Measurements from ENCODE around the gene TBX4. TPM values are rescaled to one million over a fixed set of nuclear protein-coding genes. Genes with fewer than 3 reads are reported as not detected.
A peak's percentile ranks its signal among the peaks of the same experiment; 100 is the strongest.
"Not testable (repeated sequence)": the region's sequence is repeated elsewhere in the genome, so short reads cannot be mapped to it uniquely, and the experiment has no call there.

Gene TBX4
- total RNA-seq, 4 donors from 2014 or later: not detected

GRCh38 chr17:61490540-61490975, 38.3 kb downstream of the TBX4 start:
- DNase-seq: no peak
- Histone ChIP-seq H3K27me3 (no peaks in the 10 kb centered on the region), H3K4me1 (peaks cover 0 to 10% of the 10 kb centered on the region in 2 donors), H3K4me3 (no peak overlapping the region), H3K36me3 (no peaks in the 10 kb centered on the region), H3K27ac (no peak overlapping the region), H3K9me3 (no peaks in the 10 kb centered on the region)
- TF ChIP-seq, protein P1, sequence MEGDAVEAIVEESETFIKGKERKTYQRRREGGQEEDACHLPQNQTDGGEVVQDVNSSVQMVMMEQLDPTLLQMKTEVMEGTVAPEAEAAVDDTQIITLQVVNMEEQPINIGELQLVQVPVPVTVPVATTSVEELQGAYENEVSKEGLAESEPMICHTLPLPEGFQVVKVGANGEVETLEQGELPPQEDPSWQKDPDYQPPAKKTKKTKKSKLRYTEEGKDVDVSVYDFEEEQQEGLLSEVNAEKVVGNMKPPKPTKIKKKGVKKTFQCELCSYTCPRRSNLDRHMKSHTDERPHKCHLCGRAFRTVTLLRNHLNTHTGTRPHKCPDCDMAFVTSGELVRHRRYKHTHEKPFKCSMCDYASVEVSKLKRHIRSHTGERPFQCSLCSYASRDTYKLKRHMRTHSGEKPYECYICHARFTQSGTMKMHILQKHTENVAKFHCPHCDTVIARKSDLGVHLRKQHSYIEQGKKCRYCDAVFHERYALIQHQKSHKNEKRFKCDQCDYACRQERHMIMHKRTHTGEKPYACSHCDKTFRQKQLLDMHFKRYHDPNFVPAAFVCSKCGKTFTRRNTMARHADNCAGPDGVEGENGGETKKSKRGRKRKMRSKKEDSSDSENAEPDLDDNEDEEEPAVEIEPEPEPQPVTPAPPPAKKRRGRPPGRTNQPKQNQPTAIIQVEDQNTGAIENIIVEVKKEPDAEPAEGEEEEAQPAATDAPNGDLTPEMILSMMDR (IDR thresholded peaks at IDR 0.05): no peak
- TF ChIP-seq POLR2A (IDR thresholded peaks at IDR 0.05): no peak
- intact Hi-C loops (cut with DNase I; ENCODE audit: low total_unique reads): no loop called here

- DNase-seq: no peak
- intact Hi-C loops (cut with DNase I; ENCODE audit: low total_unique reads): no loop called here
- no peak for TF ChIP-seq POLR2A (IDR thresholded peaks at IDR 0.05)
- TF ChIP-seq, protein P1 (IDR thresholded peaks at IDR 0.05): no peak
- peaks cover 0 to 1% of the 10 kb centered on the region in 2 donors for H3K4me1 ChIP-seq
- H3K9me3 ChIP-seq: no peaks in the 10 kb centered on the region
- H3K27me3 ChIP-seq: no peaks in the 10 kb centered on the region
- no peaks in the 10 kb centered on the region for H3K36me3 ChIP-seq
- H3K27ac ChIP-seq: no peak overlapping the region
- no peak overlapping the region for H3K4me3 ChIP-seq
These were observed 39.8 kb downstream of the TBX4 start for GRCh38 chr17:61491981-61492380.

GRCh38 chr17:61492759-61493526, 40.7 kb downstream of the TBX4 start:
- no peak for DNase-seq
- H3K4me3 ChIP-seq: no peak overlapping the region
- no peaks in the 10 kb centered on the region for H3K36me3 ChIP-seq
- TF ChIP-seq, protein P1 (IDR thresholded peaks at IDR 0.05): no peak
- TF ChIP-seq POLR2A (IDR thresholded peaks at IDR 0.05): no peak
- peak overlapping the region in 1 of 2 donors; percentile 36 for H3K27ac ChIP-seq
- no peaks in the 10 kb centered on the region for H3K4me1 ChIP-seq
- intact Hi-C loops (cut with DNase I; ENCODE audit: low total_unique reads): no loop called here
- H3K9me3 ChIP-seq: no peaks in the 10 kb centered on the region
- H3K27me3 ChIP-seq: no peaks in the 10 kb centered on the region

DNA sequence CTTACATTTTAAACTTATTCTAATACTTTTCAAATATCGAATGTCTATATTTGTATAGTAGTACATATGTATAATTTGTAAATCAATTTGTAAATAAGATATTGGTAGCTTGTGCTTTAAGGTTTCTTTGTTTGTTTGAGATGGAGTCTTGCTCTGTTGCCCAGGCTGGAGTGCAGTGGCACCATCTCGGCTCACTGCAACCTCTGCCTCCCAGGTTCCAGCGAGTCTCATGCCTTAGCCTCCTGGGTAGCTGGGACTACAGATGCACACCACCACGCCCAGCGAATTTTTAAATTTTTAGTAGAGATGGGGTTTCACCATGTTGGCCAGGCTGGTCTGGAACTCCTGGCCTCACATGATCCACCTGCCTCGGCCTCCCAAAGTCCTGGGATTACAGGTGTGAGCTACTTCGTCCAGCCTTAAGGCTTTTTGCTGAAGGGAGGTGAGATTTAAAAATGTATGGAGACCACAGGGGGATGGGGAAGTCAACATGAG, 41.7 kb downstream of the TBX4 start:
- H3K36me3 ChIP-seq; intact Hi-C loops (cut with DNase I; ENCODE audit: low total_unique reads); H3K9me3 ChIP-seq; DNase-seq; H3K27me3 ChIP-seq; H3K4me3 ChIP-seq; H3K4me1 ChIP-seq; H3K27ac ChIP-seq: not testable (repeated sequence)

DNA sequence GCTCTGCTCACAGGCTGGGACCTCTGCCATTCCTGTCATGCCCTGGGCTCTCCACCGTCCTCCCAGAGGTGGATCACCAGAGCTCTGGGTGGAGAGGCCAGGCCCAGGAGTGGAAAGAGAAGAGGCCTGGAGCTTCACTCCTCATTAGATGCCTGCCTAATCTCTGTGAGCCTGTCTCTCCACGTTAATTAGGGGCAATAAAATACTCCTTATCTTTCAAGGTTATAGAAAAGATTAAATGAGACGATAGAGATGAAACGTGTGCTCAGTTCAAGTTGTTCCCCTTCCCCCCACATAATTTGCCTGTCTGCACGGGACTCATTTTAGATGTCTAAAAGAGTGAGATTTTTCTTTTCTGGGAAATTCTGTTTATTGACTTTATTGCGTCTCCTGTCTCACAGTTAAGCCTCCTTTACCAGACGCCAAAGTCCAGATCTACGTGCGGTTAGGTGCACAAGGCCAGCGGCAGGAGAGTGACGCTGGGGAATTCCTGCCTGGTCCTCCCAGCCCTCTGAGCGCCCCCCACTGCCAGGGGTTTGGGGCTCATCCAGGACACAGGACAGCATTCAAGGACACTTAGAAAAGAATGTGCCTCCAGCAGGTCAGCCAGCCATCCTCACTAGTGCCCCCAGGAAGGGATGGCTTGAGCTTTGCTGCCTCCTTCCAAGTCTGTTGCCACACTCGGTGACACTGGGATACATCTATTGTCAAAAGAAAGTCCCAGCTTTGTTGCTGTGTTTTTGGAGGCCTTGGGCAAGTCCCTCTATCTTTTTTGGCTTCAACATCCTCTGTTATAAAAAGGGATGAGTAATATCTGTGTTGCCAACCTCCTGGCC, 42.3 kb downstream of the TBX4 start:
- Histone ChIP-seq H3K27me3 (no peaks in the 10 kb centered on the region), H3K9me3 (no peaks in the 10 kb centered on the region), H3K4me3 (no peak overlapping the region), H3K27ac (no peak overlapping the region), H3K4me1 (no peaks in the 10 kb centered on the region), H3K36me3 (no peaks in the 10 kb centered on the region)
- no peak for DNase-seq
- no peak for TF ChIP-seq POLR2A (IDR thresholded peaks at IDR 0.05)
- TF ChIP-seq, protein P1 (IDR thresholded peaks at IDR 0.05): no peak
- intact Hi-C loops (cut with DNase I; ENCODE audit: low total_unique reads): no loop called here
